Lower leg skin (tissue), 4 donors: ENCODE results near the gene EFCAB5. TPM values are rescaled to one million over a fixed set of nuclear protein-coding genes. Genes with fewer than 3 reads are reported as not detected.
A peak's percentile ranks its signal among the peaks of the same experiment; 100 is the strongest.

Experiments used
- DNase-seq, 2 donors: peaks; one replicate each; pipeline ENCODE4 v3.0.0-alpha.2; 2019; ENCODE audit warnings: low spot score in 2 of 2
- H3K4me3 ChIP-seq: fragments of 200-600 bp; sonication (generic); 2 replicates; pipeline ENCODE4 v1.5.1; 2017; ENCODE audit warnings: mild to moderate bottlenecking, low read depth; ENCODE audit not compliant: poor library complexity, severe bottlenecking
- CTCF ChIP-seq, 3 donors: fragments of 450-650 bp; IDR thresholded peaks; one replicate each; pipeline ENCODE4 v1.5.1; 2016; ENCODE audit warnings: antibody characterized with exemption in 3 of 3, mild to moderate bottlenecking in 3 of 3, moderate library complexity in 2 of 3
- POLR2A ChIP-seq, 2 donors: fragments of 450-650 bp; IDR thresholded peaks; one replicate each; pipeline ENCODE4 v1.6.1; 2016 to 2017; ENCODE audit warnings: antibody characterized with exemption in 2 of 2, mild to moderate bottlenecking in 1 of 2, moderate library complexity in 1 of 2
- WGBS, 2 donors: methylation state at CpG; one replicate each; pipeline ENCODE4 v1.1.5; 2018; 5-methylcytosine and 5-hydroxymethylcytosine counted together
- intact Hi-C: fragments of 100-400 bp; cut with DNase I; formaldehyde crosslinking; loops from one replicate; pipeline ENCODE4 v1.15.0; 2023; ENCODE audit warnings: low total_unique reads
- total RNA-seq, 4 donors: library from RNA; depleted of rRNA; stranded (reverse); fragments of >200 nt; gene quantifications; one replicate each; pipeline ENCODE4 v1.1.0, GENCODE V29; 2016

Gene EFCAB5
- total RNA-seq, 4 donors from 2014 or later = 0.46 to 1.0 (median 0.68) TPM

- intact Hi-C loops = no loop called here
- TF ChIP-seq POLR2A (IDR thresholded peaks at IDR 0.05) (no peak), CTCF (IDR thresholded peaks at IDR 0.05) (no peak)
- DNase-seq = no peak
- 84 to 85% methylated on average over 4 of the region's 4 CpGs for WGBS, 2 donors
- no peak overlapping the region for H3K4me3 ChIP-seq
Observed at GRCh38 chr17:30091121-30091670, 149.8 kb downstream of the EFCAB5 start.

GRCh38 chr17:30091771-30092170, 150.3 kb downstream of the EFCAB5 start:
- TF ChIP-seq POLR2A (IDR thresholded peaks at IDR 0.05) (no peak), CTCF (IDR thresholded peaks at IDR 0.05) (no peak)
- no peak overlapping the region for H3K4me3 ChIP-seq
- DNase-seq = no peak
- 49 to 54% methylated on average over 6 of the region's 6 CpGs for WGBS, 2 donors
- intact Hi-C loops = no loop called here

GRCh38 chr17:30092886-30093285, 151.5 kb downstream of the EFCAB5 start:
- TF ChIP-seq POLR2A (IDR thresholded peaks at IDR 0.05) = no peak
- intact Hi-C loops = no loop called here

GRCh38 chr17:30093463-30094147, 152.2 kb downstream of the EFCAB5 start:
- DNase-seq = no peak
- 18 to 20% methylated on average over 12 of the region's 12 CpGs for WGBS, 2 donors
- intact Hi-C loops = no loop called here
- no peak overlapping the region for H3K4me3 ChIP-seq
- no peak for TF ChIP-seq POLR2A (IDR thresholded peaks at IDR 0.05)
- peak in 1 of 3 donors; percentile 44 for TF ChIP-seq CTCF (IDR thresholded peaks at IDR 0.05)

More at GRCh38 chr17:30092886-30093285, 151.5 kb downstream of the EFCAB5 start:
- no peak overlapping the region for H3K4me3 ChIP-seq
- DNase-seq = no peak

GRCh38 chr17:30095507-30096244, 154.2 kb downstream of the EFCAB5 start:
- 38 to 45% methylated on average over 4 of the region's 4 CpGs for WGBS, 2 donors
- DNase-seq = no peak
- intact Hi-C loops = no loop called here
- H3K4me3 ChIP-seq = no peak overlapping the region
- no peak for TF ChIP-seq POLR2A (IDR thresholded peaks at IDR 0.05)
- TF ChIP-seq CTCF (IDR thresholded peaks at IDR 0.05) = no peak

GRCh38 chr17:30101686-30102390, 160.4 kb downstream of the EFCAB5 start:
- intact Hi-C loops = no loop called here
- no peak for TF ChIP-seq POLR2A (IDR thresholded peaks at IDR 0.05)
- TF ChIP-seq CTCF (IDR thresholded peaks at IDR 0.05) = no peak
- 79 to 83% methylated on average over 4 of the region's 4 CpGs for WGBS, 2 donors
- H3K4me3 ChIP-seq = no peak overlapping the region
- DNase-seq = no peak
